Left ventricle myocardium inferior (tissue), 1 donor: Measurements from ENCODE around the gene GDF10. TPM values are rescaled to one million over a fixed set of nuclear protein-coding genes. Genes with fewer than 3 reads are reported as not detected.

ENCODE experiments used
- DNase-seq: peaks from one replicate; pipeline ENCODE4 v3.0.0-alpha.2; 2020
- H3K27ac ChIP-seq: fragments of 200-600 bp; replicated peaks from 2 replicates; pipeline ENCODE4 v1.8.0; 2021
- H3K27me3 ChIP-seq: fragments of 200-600 bp; 2 replicates; pipeline ENCODE4 v1.8.0; 2021; ENCODE audit warnings: low read depth
- H3K36me3 ChIP-seq: fragments of 200-600 bp; 2 replicates; pipeline ENCODE4 v1.8.0; 2021
- H3K4me1 ChIP-seq: fragments of 200-600 bp; 2 replicates; pipeline ENCODE4 v1.8.0; 2021
- H3K4me3 ChIP-seq: fragments of 200-600 bp; 2 replicates; pipeline ENCODE4 v1.8.0; 2021; ENCODE audit warnings: mild to moderate bottlenecking, moderate library complexity
- H3K9me3 ChIP-seq: fragments of 200-600 bp; replicated peaks from 2 replicates; pipeline ENCODE4 v1.8.0; 2021
- intact Hi-C: fragments of 100-400 bp; cut with micrococcal nuclease; formaldehyde crosslinking; loops from one replicate; pipeline ENCODE4 v1.11.0; 2022
- total RNA-seq: library from RNA; stranded (reverse); fragmentation: NEBNext Ultra II Directional; extraction: Animal tissue kit (Norgen Biotek cat#: 25700); gene quantifications from one replicate; pipeline ENCODE4 v1.2.1, GENCODE V29; 2021
- TF ChIP-seq, protein P1 (sequence below): fragments of 200-600 bp; IDR thresholded peaks from 2 replicates; pipeline ENCODE4 v1.8.0; 2021; ENCODE audit warnings: antibody characterized with exemption, mild to moderate bottlenecking, borderline replicate concordance
- donor health status: DM: no; HTN: yes; CAD: no; lungs with severe emphysema.

Gene GDF10
- total RNA-seq, 1 donor from 2014 or later, result 0.22 TPM

DNA sequence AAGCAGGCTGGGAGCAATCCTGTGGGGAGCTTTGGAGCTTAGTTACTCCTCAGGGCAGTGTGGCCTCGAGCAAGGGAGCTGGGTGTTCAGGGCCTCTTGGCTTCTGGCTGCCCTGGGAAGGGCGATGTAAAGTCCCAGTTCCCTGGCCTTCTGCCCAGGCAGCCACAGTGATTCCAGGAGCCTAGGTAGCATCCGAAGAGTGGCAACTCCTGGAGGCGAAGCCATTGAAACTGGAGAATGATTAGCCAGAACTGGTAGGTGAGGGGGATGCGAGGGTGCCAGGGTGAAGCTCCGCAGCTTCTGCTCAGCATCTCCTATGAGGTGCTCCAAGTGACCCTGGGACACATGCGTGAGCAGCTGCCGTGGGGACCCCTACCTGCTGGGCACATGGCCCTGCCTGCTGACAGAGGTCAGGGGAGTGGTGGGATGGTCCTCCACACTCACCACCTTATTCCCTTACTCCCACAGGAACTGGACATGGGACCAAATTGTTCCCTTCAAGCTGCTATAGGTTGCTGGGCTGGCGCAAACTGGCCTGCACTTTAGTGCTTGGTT lies 14.5 kb downstream of the GDF10 start:
- TF ChIP-seq, protein P1, sequence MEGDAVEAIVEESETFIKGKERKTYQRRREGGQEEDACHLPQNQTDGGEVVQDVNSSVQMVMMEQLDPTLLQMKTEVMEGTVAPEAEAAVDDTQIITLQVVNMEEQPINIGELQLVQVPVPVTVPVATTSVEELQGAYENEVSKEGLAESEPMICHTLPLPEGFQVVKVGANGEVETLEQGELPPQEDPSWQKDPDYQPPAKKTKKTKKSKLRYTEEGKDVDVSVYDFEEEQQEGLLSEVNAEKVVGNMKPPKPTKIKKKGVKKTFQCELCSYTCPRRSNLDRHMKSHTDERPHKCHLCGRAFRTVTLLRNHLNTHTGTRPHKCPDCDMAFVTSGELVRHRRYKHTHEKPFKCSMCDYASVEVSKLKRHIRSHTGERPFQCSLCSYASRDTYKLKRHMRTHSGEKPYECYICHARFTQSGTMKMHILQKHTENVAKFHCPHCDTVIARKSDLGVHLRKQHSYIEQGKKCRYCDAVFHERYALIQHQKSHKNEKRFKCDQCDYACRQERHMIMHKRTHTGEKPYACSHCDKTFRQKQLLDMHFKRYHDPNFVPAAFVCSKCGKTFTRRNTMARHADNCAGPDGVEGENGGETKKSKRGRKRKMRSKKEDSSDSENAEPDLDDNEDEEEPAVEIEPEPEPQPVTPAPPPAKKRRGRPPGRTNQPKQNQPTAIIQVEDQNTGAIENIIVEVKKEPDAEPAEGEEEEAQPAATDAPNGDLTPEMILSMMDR, result no peak
- no peak for DNase-seq
- intact Hi-C loops, result loop anchor here (10.0 kb wide), 1 partner anchor 290 kb away; no protein-coding TSS in a partner anchor
- no peaks in the 10 kb centered on the region for H3K36me3 ChIP-seq
- no peak overlapping the region for H3K27ac ChIP-seq
- no peaks in the 10 kb centered on the region for H3K9me3 ChIP-seq
- H3K4me1 ChIP-seq, result peaks cover 10% of the 10 kb centered on the region
- peaks cover 23% of the 10 kb centered on the region for H3K27me3 ChIP-seq
- H3K4me3 ChIP-seq, result no peak overlapping the region

DNA sequence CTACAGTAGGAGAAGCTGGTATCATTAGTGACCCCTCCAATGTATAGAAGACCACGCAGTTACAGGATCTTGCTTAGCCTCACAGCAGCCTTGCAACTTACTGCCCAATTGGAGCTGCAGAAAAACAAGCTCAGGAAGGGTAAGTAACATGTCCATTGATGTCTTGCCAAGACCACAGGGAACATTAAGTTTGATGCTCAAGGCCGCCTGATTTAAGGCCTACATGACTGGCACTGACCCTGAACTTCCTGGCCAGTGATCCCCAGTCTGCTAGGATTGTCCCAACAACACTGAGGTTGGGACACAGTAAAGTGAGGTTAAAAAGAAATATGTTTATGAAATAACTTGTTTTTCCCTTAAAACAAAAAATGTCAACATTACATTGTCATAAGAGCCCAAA lies 15.4 kb downstream of the GDF10 start:
- Histone ChIP-seq H3K4me3 (no peak overlapping the region), H3K4me1 (peaks cover 10% of the 10 kb centered on the region), H3K36me3 (no peaks in the 10 kb centered on the region), H3K27me3 (peaks cover 14% of the 10 kb centered on the region), H3K27ac (no peak overlapping the region), H3K9me3 (no peaks in the 10 kb centered on the region)
- TF ChIP-seq, protein P1, result no peak
- intact Hi-C loops, result loop anchor here (10.0 kb wide), 1 partner anchor 291 kb away; no protein-coding TSS in a partner anchor
- DNase-seq, result no peak

DNA sequence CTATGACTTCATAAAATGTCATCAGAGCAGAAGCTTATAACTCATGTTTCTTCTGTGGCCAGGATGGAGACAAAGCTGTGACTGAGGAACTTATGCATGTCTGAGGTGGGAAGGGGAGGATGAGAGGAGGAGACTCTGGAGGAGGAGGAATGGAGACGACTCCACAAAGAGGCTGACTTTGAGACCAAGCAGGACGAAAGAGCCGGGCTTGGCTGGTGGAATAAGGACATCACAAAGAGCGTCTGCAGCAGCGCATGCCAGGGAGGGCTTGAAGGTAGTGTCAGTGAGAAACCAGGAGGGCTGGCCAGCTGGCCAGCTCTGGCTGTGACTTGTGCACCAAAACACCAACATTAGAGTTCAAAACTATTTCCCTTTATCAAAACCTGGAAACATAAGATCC lies 16.1 kb downstream of the GDF10 start:
- Histone ChIP-seq H3K27ac (no peak overlapping the region), H3K4me1 (peaks cover 9% of the 10 kb centered on the region), H3K9me3 (no peaks in the 10 kb centered on the region), H3K27me3 (peaks cover 12% of the 10 kb centered on the region), H3K36me3 (no peaks in the 10 kb centered on the region), H3K4me3 (no peak overlapping the region)
- intact Hi-C loops, result loop anchor here (10.0 kb wide), 1 partner anchor 291 kb away; no protein-coding TSS in a partner anchor
- TF ChIP-seq, protein P1, result no peak
- DNase-seq, result no peak

DNA sequence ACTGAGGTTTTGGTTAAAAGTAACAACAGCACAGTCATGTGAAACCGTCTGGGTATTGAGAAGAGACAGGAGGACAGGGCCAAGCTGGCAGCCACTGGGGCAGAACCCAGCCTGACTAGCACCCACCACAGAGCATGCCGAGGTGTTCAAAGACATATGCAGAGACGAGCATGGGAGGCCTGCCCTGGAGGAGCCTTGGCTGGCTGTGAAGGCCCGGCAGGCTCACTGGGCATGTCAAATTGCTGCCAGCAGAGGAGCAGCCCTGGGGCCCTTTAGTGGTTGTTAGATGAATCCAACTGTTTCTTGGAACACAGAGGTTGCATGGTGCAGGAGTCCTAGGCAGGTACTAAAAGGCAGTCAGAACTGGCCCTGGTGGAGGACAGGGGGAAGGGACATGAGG lies 17.3 kb downstream of the GDF10 start:
- intact Hi-C loops, result loop anchor here (10.0 kb wide), 1 partner anchor 292 kb away; no protein-coding TSS in a partner anchor
- Histone ChIP-seq H3K27ac (no peak overlapping the region), H3K4me3 (no peak overlapping the region), H3K36me3 (no peaks in the 10 kb centered on the region), H3K4me1 (peaks cover 6% of the 10 kb centered on the region), H3K27me3 (peaks cover 18% of the 10 kb centered on the region), H3K9me3 (no peaks in the 10 kb centered on the region)
- DNase-seq, result no peak
- TF ChIP-seq, protein P1, result no peak

DNA sequence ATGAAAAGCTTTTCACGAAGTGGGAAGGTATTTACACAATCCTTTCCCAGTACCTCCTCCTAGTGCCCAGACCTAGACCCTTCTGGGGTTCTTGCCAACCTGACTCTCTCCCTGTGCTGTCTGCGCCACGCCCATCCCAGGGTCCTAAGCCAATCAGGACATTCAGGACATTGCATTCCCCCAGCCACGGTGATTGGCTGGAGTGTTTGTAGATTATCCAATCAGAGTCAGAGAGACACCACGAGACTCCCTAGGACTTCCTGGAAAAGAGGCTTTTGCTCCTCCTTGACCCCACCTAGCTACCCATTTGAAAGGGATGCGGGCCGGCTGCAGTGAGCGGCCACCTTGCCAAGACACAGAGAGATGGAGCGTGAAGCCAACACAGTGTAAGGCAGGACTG lies 18.7 kb downstream of the GDF10 start:
- H3K36me3 ChIP-seq, result no peaks in the 10 kb centered on the region
- no peak for DNase-seq
- H3K27ac ChIP-seq, result no peak overlapping the region
- peaks cover 23% of the 10 kb centered on the region for H3K27me3 ChIP-seq
- H3K4me1 ChIP-seq, result peaks cover 9% of the 10 kb centered on the region
- H3K9me3 ChIP-seq, result no peaks in the 10 kb centered on the region
- H3K4me3 ChIP-seq, result no peak overlapping the region
- TF ChIP-seq, protein P1, result no peak
- intact Hi-C loops, result loop anchor here (10.0 kb wide), 1 partner anchor 294 kb away; no protein-coding TSS in a partner anchor
